Measurements from ENCODE around the gene CACNA1B.

The CACNA1B gene

DNA sequence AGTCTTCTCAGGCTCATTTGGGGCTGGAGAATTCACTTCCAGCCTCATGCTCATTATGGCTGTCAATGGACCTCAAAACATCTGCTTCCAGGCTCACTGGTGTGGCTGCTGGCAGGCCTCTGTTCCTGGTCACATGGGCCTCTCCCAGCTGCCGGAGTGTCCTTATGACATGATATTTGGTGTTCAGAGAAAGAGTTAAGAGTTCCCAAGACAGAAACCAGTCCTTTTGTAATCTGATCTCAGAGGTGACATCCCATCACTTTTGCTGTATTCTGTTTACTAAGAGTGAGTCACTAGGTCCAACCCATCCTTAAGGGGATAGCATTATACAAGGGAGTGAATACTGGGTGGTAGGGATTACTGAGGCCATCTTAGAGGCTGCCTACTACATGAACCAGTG is 104.6 kb downstream of the CACNA1B start:
- Mint-ChIP-seq H3K4me1 (ENCODE audit: low read depth) (no peaks in the 10 kb centered on the region), H3K27me3 (ENCODE audit: low read depth) (no peaks in the 10 kb centered on the region), H3K27ac (no peak overlapping the region), H3K36me3 (ENCODE audit: low read depth) (no peaks in the 10 kb centered on the region), H3K4me3 (no peak overlapping the region), H3K9me3 (no peaks in the 10 kb centered on the region)

- Mint-ChIP-seq H3K27ac (no peak overlapping the region), H3K36me3 (ENCODE audit: low read depth) (no peaks in the 10 kb centered on the region), H3K4me1 (ENCODE audit: low read depth) (no peaks in the 10 kb centered on the region), H3K4me3 (no peak overlapping the region), H3K9me3 (no peaks in the 10 kb centered on the region), H3K27me3 (ENCODE audit: low read depth) (no peaks in the 10 kb centered on the region)
Observed at GRCh38 chr9:137984005-137984404, 106.4 kb downstream of the CACNA1B start.

DNA sequence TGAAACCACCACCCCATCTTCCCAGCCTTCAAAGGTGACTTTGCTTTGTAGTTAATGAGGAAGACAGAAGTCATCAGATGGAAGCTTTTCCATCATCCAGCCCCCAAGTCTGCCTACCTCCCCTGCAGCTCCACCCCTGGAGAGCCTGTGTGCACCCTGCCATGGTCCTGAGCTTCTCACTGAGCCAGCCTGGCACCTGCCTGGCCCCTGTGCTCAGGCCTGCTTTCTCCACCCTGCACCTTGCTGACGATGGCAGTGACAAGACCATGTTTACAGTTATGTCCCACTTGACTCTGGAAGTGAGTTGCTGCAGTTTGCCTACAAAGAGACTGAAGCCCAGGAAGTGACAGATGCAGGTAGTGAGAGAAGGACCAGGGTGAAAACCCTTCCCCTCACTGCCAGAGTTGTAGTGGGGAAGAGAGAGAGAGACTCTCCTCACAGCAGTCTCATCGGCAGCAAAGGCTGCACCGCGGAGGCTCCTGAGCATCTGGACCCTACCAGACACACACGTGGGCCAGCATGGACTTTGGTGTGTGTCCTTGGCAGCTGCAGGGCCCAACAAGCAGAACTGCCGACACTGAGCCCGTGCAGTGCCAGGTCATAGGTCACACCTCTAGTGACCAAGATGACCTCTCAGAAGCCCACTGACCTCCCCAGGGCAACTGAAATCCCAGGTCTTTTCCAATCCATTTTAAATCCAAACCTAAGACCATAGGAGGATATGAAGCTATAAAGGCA is 107.1 kb downstream of the CACNA1B start:
- Mint-ChIP-seq H3K4me3 (no peak overlapping the region), H3K27ac (no peak overlapping the region), H3K36me3 (ENCODE audit: low read depth) (no peaks in the 10 kb centered on the region), H3K4me1 (ENCODE audit: low read depth) (no peaks in the 10 kb centered on the region), H3K27me3 (ENCODE audit: low read depth) (no peaks in the 10 kb centered on the region), H3K9me3 (no peaks in the 10 kb centered on the region)

DNA sequence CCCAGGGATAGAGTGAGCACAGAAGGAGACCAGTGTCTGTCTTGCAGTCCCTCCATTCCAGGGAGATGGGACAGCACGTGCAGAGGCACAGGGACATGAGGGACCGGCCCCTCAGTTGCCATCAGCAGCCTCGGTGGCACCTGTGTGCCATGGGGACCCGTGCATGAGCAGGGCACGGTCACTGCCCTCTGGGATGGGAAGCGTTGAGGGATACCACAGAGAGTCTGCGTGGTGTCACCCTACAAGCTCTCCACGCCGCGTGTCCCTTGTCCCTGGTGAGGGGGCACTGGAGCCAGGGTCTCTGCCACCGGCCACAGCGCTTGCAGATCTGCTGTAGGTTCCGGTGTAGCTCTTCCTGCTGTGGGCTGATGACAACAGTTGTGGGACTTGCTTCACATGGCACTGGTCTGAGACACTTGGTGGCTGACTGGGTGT is 108.1 kb downstream of the CACNA1B start:
- H3K9me3 Mint-ChIP-seq = no peaks in the 10 kb centered on the region
- H3K4me1 Mint-ChIP-seq (ENCODE audit: low read depth) = no peaks in the 10 kb centered on the region
- no peak overlapping the region for H3K4me3 Mint-ChIP-seq
- no peaks in the 10 kb centered on the region for H3K36me3 Mint-ChIP-seq (ENCODE audit: low read depth)
- H3K27me3 Mint-ChIP-seq (ENCODE audit: low read depth) = peaks cover 1% of the 10 kb centered on the region
- no peak overlapping the region for H3K27ac Mint-ChIP-seq

DNA sequence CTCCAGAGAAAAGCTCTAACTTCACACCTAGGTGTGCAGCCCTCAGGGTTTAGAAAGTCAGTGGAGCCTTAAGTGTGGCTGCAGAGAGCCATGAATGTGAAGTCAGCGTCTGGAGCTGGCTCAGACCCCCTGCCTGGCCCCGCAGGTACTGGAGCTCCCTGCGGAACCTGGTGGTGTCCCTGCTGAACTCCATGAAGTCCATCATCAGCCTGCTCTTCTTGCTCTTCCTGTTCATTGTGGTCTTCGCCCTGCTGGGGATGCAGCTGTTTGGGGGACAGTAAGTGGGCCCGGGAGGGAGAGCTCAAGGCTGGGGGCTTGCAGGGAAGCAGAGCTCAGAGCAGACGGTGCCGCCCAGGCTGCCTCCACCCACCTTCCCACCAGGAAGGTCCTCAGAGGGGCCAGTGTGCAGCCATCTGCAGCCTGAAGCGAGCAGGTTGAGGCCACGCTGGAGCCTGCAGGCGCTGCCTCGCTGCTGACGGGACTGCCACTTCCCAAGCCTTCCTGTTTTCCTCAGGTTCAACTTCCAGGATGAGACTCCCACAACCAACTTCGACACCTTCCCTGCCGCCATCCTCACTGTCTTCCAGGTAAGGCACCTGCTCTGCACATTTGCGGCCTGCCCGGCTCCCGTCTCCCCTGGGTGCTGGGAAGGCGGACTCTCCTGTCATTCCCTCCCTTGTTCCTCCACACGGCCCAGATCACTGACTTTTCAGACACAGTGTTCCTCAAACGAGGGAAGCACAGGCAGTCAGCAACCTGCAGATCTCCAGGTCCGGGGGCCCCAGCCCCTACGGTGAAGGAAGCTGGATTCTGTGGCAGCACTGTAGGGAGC is 108.9 kb downstream of the CACNA1B start:
- no peak overlapping the region for H3K27ac Mint-ChIP-seq
- H3K27me3 Mint-ChIP-seq (ENCODE audit: low read depth) = peaks cover 3% of the 10 kb centered on the region
- no peak overlapping the region for H3K4me3 Mint-ChIP-seq
- no peaks in the 10 kb centered on the region for H3K36me3 Mint-ChIP-seq (ENCODE audit: low read depth)
- no peaks in the 10 kb centered on the region for H3K4me1 Mint-ChIP-seq (ENCODE audit: low read depth)
- no peaks in the 10 kb centered on the region for H3K9me3 Mint-ChIP-seq

DNA sequence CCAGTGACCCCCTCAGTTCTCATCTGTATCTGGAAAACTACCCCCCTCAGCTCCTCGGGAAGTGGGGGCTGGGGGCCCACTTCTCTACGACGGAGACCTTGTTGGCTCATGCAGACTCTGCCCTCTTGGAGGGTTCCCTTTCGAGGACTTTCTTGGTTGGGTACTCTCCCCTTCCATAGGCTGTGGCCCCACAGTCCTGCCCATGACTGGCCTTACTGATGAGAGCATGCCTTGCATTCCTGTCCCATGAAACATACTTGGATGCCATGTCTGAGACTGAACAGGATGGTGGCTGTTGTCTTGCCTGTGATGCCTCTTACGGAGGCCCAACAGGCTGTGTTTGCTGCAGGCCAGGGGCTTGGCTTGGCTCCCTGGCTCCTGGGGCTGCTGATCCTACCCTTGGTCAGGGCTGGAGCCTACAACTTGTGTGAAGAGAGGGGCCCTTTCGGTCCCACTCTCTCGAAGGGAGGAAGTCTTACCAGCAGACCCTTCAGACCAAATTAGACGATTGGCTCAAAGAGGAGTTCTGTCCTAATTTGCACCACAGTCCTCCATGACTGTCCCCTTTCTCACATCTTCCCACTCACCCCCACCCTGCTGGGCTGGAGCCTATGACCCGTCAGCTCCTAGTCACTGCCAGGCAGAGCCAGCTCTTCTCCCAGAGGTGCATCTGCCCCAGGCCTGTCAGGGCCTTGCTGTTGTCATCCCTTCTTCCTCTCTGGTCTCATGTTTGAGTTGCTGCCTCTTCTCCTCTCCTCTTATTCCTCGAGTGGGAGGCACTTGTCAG is 109.9 kb downstream of the CACNA1B start:
- no peak overlapping the region for H3K4me3 Mint-ChIP-seq
- H3K4me1 Mint-ChIP-seq (ENCODE audit: low read depth) = no peaks in the 10 kb centered on the region
- H3K9me3 Mint-ChIP-seq = no peaks in the 10 kb centered on the region
- H3K27ac Mint-ChIP-seq = no peak overlapping the region
- no peaks in the 10 kb centered on the region for H3K36me3 Mint-ChIP-seq (ENCODE audit: low read depth)
- peaks cover 3% of the 10 kb centered on the region for H3K27me3 Mint-ChIP-seq (ENCODE audit: low read depth)

DNA sequence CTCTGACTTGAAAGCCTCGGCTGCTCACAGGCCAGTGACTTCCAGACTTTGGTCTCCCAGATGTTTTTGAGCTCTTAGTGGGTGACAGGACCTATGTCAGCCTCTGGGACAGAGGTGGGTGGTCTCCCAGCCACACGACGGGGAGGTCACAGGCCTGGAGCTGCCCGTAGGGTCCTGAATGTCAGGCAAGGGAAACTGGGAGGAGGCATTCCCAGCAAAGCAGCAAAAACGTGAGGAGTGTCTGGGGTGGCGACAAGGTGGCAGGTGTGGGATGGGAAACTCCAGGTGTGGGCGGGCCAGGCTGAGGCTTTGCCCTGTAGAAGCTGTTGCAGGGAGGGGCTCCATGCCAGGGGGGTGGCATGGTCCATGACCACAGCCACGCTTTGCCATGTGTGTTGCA is 110.5 kb downstream of the CACNA1B start:
- Mint-ChIP-seq H3K27me3 (ENCODE audit: low read depth) (peaks cover 7% of the 10 kb centered on the region), H3K4me1 (ENCODE audit: low read depth) (no peaks in the 10 kb centered on the region), H3K4me3 (no peak overlapping the region)

GRCh38 chr9:137988701-137989100 is 111.1 kb downstream of the CACNA1B start:
- no peaks in the 10 kb centered on the region for H3K4me1 Mint-ChIP-seq (ENCODE audit: low read depth)
- peaks cover 8% of the 10 kb centered on the region for H3K27me3 Mint-ChIP-seq (ENCODE audit: low read depth)
- no peaks in the 10 kb centered on the region for H3K36me3 Mint-ChIP-seq (ENCODE audit: low read depth)
- no peak overlapping the region for H3K4me3 Mint-ChIP-seq
- no peaks in the 10 kb centered on the region for H3K9me3 Mint-ChIP-seq
- no peak overlapping the region for H3K27ac Mint-ChIP-seq

More for the DNA sequence above, 110.5 kb downstream of the CACNA1B start:
- Mint-ChIP-seq H3K36me3 (ENCODE audit: low read depth) (no peaks in the 10 kb centered on the region), H3K27ac (no peak overlapping the region), H3K9me3 (no peaks in the 10 kb centered on the region)

- Mint-ChIP-seq H3K36me3 (ENCODE audit: low read depth) (no peaks in the 10 kb centered on the region), H3K4me1 (ENCODE audit: low read depth) (no peaks in the 10 kb centered on the region), H3K9me3 (no peaks in the 10 kb centered on the region), H3K27ac (no peak overlapping the region), H3K27me3 (ENCODE audit: low read depth) (peaks cover 8% of the 10 kb centered on the region), H3K4me3 (no peak overlapping the region)
Observed at GRCh38 chr9:137989156-137989555, 111.6 kb downstream of the CACNA1B start.

DNA sequence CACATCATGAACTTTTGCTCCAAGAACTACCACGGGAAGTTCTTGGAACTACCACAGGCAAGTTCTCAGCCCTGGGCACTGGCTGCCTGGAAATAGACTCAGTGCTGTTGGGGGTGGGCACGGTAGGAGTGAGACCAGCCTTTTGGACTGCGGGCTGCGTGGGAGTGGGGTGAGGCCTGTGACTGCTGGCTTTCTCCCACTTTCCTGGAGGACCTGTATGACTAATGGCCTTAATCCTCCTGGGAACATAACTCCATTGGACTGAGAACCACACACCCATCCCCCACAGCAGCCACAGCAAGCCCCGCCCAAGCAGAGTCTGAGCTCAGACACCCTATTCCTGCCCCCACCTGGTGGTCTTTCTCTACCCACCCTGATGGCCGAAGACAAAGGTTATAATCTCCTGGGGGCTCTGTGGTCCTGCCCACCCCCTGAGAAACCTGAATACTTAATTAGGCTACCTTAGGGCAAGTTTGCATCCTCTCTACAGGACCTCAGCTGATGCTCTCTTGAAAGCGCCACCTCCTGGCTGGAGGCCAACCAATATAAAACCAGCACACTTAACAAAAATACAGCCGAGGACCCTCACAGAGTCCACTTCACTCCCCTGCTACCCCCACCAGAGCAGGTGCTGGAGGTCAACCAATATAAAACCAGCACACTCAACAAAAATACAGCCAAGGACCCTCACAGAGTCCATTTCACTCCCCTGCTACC is 112.6 kb downstream of the CACNA1B start:
- no peak overlapping the region for H3K4me3 Mint-ChIP-seq
- H3K36me3 Mint-ChIP-seq (ENCODE audit: low read depth) = no peaks in the 10 kb centered on the region
- H3K27me3 Mint-ChIP-seq (ENCODE audit: low read depth) = peaks cover 11% of the 10 kb centered on the region
- no peaks in the 10 kb centered on the region for H3K9me3 Mint-ChIP-seq
- no peaks in the 10 kb centered on the region for H3K4me1 Mint-ChIP-seq (ENCODE audit: low read depth)
- H3K27ac Mint-ChIP-seq = no peak overlapping the region

GRCh38 chr9:138003485-138004190 is 126.1 kb downstream of the CACNA1B start:
- H3K4me1 Mint-ChIP-seq (ENCODE audit: low read depth) = no peaks in the 10 kb centered on the region
- no peak overlapping the region for H3K4me3 Mint-ChIP-seq
- no peaks in the 10 kb centered on the region for H3K36me3 Mint-ChIP-seq (ENCODE audit: low read depth)
- no peaks in the 10 kb centered on the region for H3K9me3 Mint-ChIP-seq
- H3K27ac Mint-ChIP-seq = no peak overlapping the region
- H3K27me3 Mint-ChIP-seq (ENCODE audit: low read depth) = peaks cover 3% of the 10 kb centered on the region

GRCh38 chr9:138006576-138007233 is 129.1 kb downstream of the CACNA1B start:
- H3K36me3 Mint-ChIP-seq (ENCODE audit: low read depth) = no peaks in the 10 kb centered on the region
- peaks cover 3% of the 10 kb centered on the region for H3K27me3 Mint-ChIP-seq (ENCODE audit: low read depth)
- no peak overlapping the region for H3K27ac Mint-ChIP-seq
- no peaks in the 10 kb centered on the region for H3K4me1 Mint-ChIP-seq (ENCODE audit: low read depth)
- no peaks in the 10 kb centered on the region for H3K9me3 Mint-ChIP-seq
- no peak overlapping the region for H3K4me3 Mint-ChIP-seq

GRCh38 chr9:138007566-138007917 is 130.0 kb downstream of the CACNA1B start:
- Mint-ChIP-seq H3K9me3 (no peaks in the 10 kb centered on the region), H3K4me3 (no peak overlapping the region), H3K27ac (no peak overlapping the region), H3K36me3 (ENCODE audit: low read depth) (no peaks in the 10 kb centered on the region), H3K4me1 (ENCODE audit: low read depth) (no peaks in the 10 kb centered on the region), H3K27me3 (ENCODE audit: low read depth) (peaks cover 3% of the 10 kb centered on the region)
